CD4-positive, alpha-beta T cell (primary cell): ENCODE data around the gene GRIN2A. TPM values are rescaled to one million over a fixed set of nuclear protein-coding genes. Genes with fewer than 3 reads are reported as not detected.

Experiments
- ATAC-seq: fragments of 200-7000 bp; cut with Tn5 transposase; one replicate; pipeline ENCODE4 v1.10.0; 2022; ENCODE audit warnings: mild to moderate bottlenecking; ENCODE audit not compliant: poor library complexity
- CTCF ChIA-PET: fragments of 350-600 bp; sonication (Branson Sonifier 250); formaldehyde crosslinking; loops from one replicate; lab custom pipeline; 2021; ENCODE audit warnings: antibody characterized with exemption, inconsistent platforms; lab: Charles Lee
- POLR2A ChIA-PET: fragments of 350-600 bp; sonication (Branson Sonifier 250); formaldehyde crosslinking; loops from one replicate; lab custom pipeline; 2021; ENCODE audit warnings: antibody characterized with exemption, inconsistent platforms; lab: Charles Lee
- DNase-seq, 14 experiments: peaks; one replicate each; pipeline ENCODE4 v3.0.0-alpha.2; 2013 to 2020; ENCODE audit warnings: mixed read lengths in 2 of 14
- H3K27ac ChIP-seq, 2 donors: one replicate each; pipeline versions ENCODE4 v1.5.1 to v1.7.0; 2013; ENCODE audit warnings: low read length in 2 of 2, low read depth in 1 of 2, mild to moderate bottlenecking in 1 of 2
- H3K27me3 ChIP-seq, 2 experiments: 1 replicate in 1 of 2; 2 replicates in 1 of 2; pipeline versions ENCODE4 v1.6.1 to v1.7.0; 2013; ENCODE audit warnings: low read length in 2 of 2, control low read depth in 1 of 2, mild to moderate bottlenecking in 1 of 2, moderate library complexity in 1 of 2; ENCODE audit not compliant: insufficient read depth in 2 of 2, control insufficient read depth in 1 of 2
- H3K36me3 ChIP-seq: one replicate; pipeline ENCODE4 v1.6.1; 2013; ENCODE audit warnings: low read length, control low read depth; ENCODE audit not compliant: insufficient read depth
- H3K4me1 ChIP-seq: one replicate; pipeline ENCODE4 v1.6.1; 2013; ENCODE audit warnings: low read length, control low read depth; ENCODE audit not compliant: insufficient read depth
- H3K4me3 ChIP-seq: one replicate; pipeline ENCODE4 v1.5.1; 2013; ENCODE audit warnings: mild to moderate bottlenecking, low read length, moderate library complexity
- H3K9me3 ChIP-seq, 2 experiments: 1 replicate in 1 of 2; 2 replicates in 1 of 2; pipeline versions ENCODE4 v1.6.1 to v1.7.0; 2013; ENCODE audit warnings: low read length in 2 of 2, mild to moderate bottlenecking in 2 of 2, control low read depth in 1 of 2, moderate library complexity in 1 of 2; ENCODE audit not compliant: control insufficient read depth in 1 of 2, insufficient read depth in 1 of 2
- H3K27ac Mint-ChIP-seq: one replicate; pipeline ENCODE4 v1.8.0; 2020; ENCODE audit warnings: mixed read lengths
- H3K27me3 Mint-ChIP-seq: one replicate; pipeline ENCODE4 v1.8.0; 2021; ENCODE audit warnings: mixed read lengths
- H3K36me3 Mint-ChIP-seq: one replicate; pipeline ENCODE4 v1.8.0; 2021; ENCODE audit warnings: low read depth, mixed read lengths
- H3K4me1 Mint-ChIP-seq: one replicate; pipeline ENCODE4 v1.8.0; 2021; ENCODE audit warnings: low read depth, mixed read lengths
- H3K4me3 Mint-ChIP-seq: one replicate; pipeline ENCODE4 v1.8.0; 2020; ENCODE audit warnings: mild to moderate bottlenecking, mixed read lengths
- H3K9me3 Mint-ChIP-seq: one replicate; pipeline ENCODE4 v1.8.0; 2020; ENCODE audit warnings: mixed read lengths
- CTCF ChIP-seq: fragments of 200-600 bp; IDR thresholded peaks from one replicate; pipeline ENCODE4 v1.8.0; 2022; ENCODE audit warnings: antibody characterized with exemption, mild to moderate bottlenecking
- intact Hi-C, 2 experiments: fragments of 100-400 bp; cut with DNase I in 1 of 2; cut with micrococcal nuclease in 1 of 2; formaldehyde crosslinking; loops; one replicate each; pipeline versions ENCODE4 v1.15.1 to v1.9.0; 2023 to 2025; cut with DNase I, micrococcal nuclease
- total RNA-seq, 174 experiments: library from RNA in 2 of 174; stranded (reverse) in 2 of 174; gene quantifications; one replicate each; pipeline ENCODE4 v1.2.3 and lab custom pipeline; 2021 to 2026

Gene GRIN2A
- total RNA-seq, 2 experiments from 2014 or later: not detected

DNA sequence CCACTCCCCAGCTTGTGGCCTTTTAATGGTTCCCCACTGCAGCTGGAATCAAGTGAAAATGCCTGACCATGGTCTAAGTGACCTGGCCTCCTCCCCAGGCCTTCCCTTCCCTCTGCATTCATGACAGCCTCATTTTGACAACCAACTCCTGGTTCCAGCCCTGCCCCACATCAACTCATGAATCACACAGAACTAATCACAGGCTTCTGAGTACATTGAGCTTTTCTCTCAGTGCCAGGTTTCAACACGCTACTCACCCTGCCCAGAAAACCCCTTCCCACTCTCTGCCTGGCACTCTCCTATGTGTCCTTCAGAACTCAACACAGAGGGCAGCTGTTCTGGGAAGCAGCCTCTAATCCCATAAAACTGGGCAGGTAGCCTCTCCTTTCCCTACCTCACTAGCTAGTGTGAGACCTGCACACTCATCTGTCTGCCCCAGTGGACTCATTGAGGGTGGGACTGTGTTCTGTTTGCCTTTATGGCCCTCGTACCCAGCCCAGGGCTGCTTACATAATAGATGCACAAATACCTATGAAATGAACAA lies 313.6 kb downstream of the GRIN2A start:
- Mint-ChIP-seq H3K27me3 (no peaks in the 10 kb centered on the region), H3K4me3 (no peak overlapping the region), H3K27ac (no peak overlapping the region), H3K4me1 (no peaks in the 10 kb centered on the region), H3K9me3 (peaks cover 3% of the 10 kb centered on the region), H3K36me3 (no peaks in the 10 kb centered on the region)
- ChIA-PET POLR2A (no interaction called here), CTCF (no interaction called here)
- Histone ChIP-seq H3K27me3 (no peaks in the 10 kb centered on the region), H3K4me1 (no peaks in the 10 kb centered on the region), H3K27ac (no peak overlapping the region), H3K9me3 (no peaks in the 10 kb centered on the region), H3K4me3 (no peak overlapping the region), H3K36me3 (no peaks in the 10 kb centered on the region)
- ATAC-seq (no peak), DNase-seq (no peak)
- no peak for TF ChIP-seq CTCF
- intact Hi-C loops: no loop called here

GRCh38 chr16:9867176-9867575 lies 315.1 kb downstream of the GRIN2A start:
- H3K9me3 ChIP-seq: no peaks in the 10 kb centered on the region
- DNase-seq: no peak
- ATAC-seq: no peak
- no peak overlapping the region for H3K4me3 ChIP-seq
- no peaks in the 10 kb centered on the region for H3K9me3 Mint-ChIP-seq
- TF ChIP-seq CTCF: no peak
- no peak overlapping the region for H3K27ac Mint-ChIP-seq
- H3K36me3 Mint-ChIP-seq: no peaks in the 10 kb centered on the region
- H3K4me1 ChIP-seq: no peaks in the 10 kb centered on the region
- H3K27ac ChIP-seq: no peak overlapping the region
- no peaks in the 10 kb centered on the region for H3K27me3 Mint-ChIP-seq
- intact Hi-C loops: no loop called here
- CTCF ChIA-PET: no interaction called here
- POLR2A ChIA-PET: no interaction called here
- H3K36me3 ChIP-seq: no peaks in the 10 kb centered on the region
- H3K27me3 ChIP-seq: no peaks in the 10 kb centered on the region
- H3K4me1 Mint-ChIP-seq: no peaks in the 10 kb centered on the region
- no peak overlapping the region for H3K4me3 Mint-ChIP-seq

GRCh38 chr16:9864461-9864860 lies 317.8 kb downstream of the GRIN2A start:
- no peak for TF ChIP-seq CTCF
- H3K27me3 ChIP-seq: no peaks in the 10 kb centered on the region
- no peak overlapping the region for H3K27ac ChIP-seq
- no peaks in the 10 kb centered on the region for H3K4me1 ChIP-seq
- POLR2A ChIA-PET: no interaction called here
- no peaks in the 10 kb centered on the region for H3K9me3 ChIP-seq
- Mint-ChIP-seq H3K27me3 (no peaks in the 10 kb centered on the region), H3K9me3 (peaks cover 2% of the 10 kb centered on the region), H3K36me3 (no peaks in the 10 kb centered on the region), H3K4me1 (no peaks in the 10 kb centered on the region), H3K4me3 (no peak overlapping the region), H3K27ac (no peak overlapping the region)
- intact Hi-C loops: no loop called here
- ATAC-seq: no peak
- CTCF ChIA-PET: no interaction called here
- no peaks in the 10 kb centered on the region for H3K36me3 ChIP-seq
- no peak overlapping the region for H3K4me3 ChIP-seq
- no peak for DNase-seq
